Activated T-helper 2 cell treated with anti-CD3 and anti-CD28 coated beads, Interferon-gamma antibody, Interleukin-2, Interleukin-4, amounts not matched to agents 10 μg/mL and 5 μg/mL and 100 μg/mL, durations not matched to agents 14 hours and 24 hours and 36 hours (primary cell): Measurements from ENCODE around the gene FCGR3B. TPM values are rescaled to one million over a fixed set of nuclear protein-coding genes. Genes with fewer than 3 reads are reported as not detected.
A peak's percentile ranks its signal among the peaks of the same experiment; 100 is the strongest.
"Not testable (repeated sequence)": the region's sequence is repeated elsewhere in the genome, so short reads cannot be mapped to it uniquely, and the experiment has no call there.

Experiments
- DNase-seq: peaks from one replicate; pipeline ENCODE4 v3.0.0; 2021; ENCODE audit warnings: low spot score
- H3K27ac Mint-ChIP-seq: one replicate; pipeline ENCODE4 v1.8.0; 2021; ENCODE audit warnings: mixed read lengths
- H3K27me3 Mint-ChIP-seq: one replicate; pipeline ENCODE4 v1.8.0; 2021; ENCODE audit warnings: low read depth, mixed read lengths
- H3K36me3 Mint-ChIP-seq: one replicate; pipeline ENCODE4 v1.8.0; 2021; ENCODE audit warnings: low read depth, mixed read lengths
- H3K4me1 Mint-ChIP-seq: one replicate; pipeline ENCODE4 v1.8.0; 2021; ENCODE audit warnings: low read depth, mixed read lengths
- H3K4me3 Mint-ChIP-seq: one replicate; pipeline ENCODE4 v1.8.0; 2021; ENCODE audit warnings: low read depth, mild to moderate bottlenecking, moderate library complexity, mixed read lengths
- H3K9me3 Mint-ChIP-seq: one replicate; pipeline ENCODE4 v1.8.0; 2021; ENCODE audit warnings: mixed read lengths
- intact Hi-C: fragments of 100-400 bp; cut with micrococcal nuclease; formaldehyde crosslinking; loops from one replicate; pipeline ENCODE4 v1.15.1; 2023
- total RNA-seq: library from RNA; stranded (reverse); gene quantifications from 2 replicates; pipeline ENCODE4 v1.2.3, GENCODE V29; 2022

FCGR3B gene
- total RNA-seq, 1 donor from 2014 or later, result not detected

GRCh38 chr1:161658524-161658923, 27.5 kb upstream of the FCGR3B start:
- H3K27ac Mint-ChIP-seq, H3K4me1 Mint-ChIP-seq, DNase-seq, H3K36me3 Mint-ChIP-seq, H3K4me3 Mint-ChIP-seq, intact Hi-C loops, H3K9me3 Mint-ChIP-seq, H3K27me3 Mint-ChIP-seq: not testable (repeated sequence)

DNA sequence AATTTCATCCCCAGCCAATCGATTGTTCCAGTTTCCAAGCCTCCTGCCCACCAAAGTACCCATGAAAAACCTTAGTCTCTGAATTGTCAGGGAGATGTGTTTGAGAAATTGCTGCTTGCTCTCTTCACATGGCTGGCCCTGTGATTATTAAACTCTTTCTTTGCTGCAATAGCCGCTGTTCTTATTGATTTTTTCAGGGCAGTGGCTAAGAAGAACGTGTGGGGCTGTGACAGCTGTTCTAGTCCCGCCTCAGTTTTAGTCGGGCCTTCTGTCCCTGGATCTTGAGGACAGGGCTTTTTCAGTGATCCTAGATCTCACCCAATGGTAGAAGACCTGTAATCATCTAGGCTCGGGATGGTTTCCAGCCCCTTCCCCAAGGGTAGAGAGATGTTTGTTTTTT, 23.0 kb upstream of the FCGR3B start:
- H3K4me1 Mint-ChIP-seq, H3K4me3 Mint-ChIP-seq, H3K9me3 Mint-ChIP-seq, intact Hi-C loops, H3K36me3 Mint-ChIP-seq, H3K27ac Mint-ChIP-seq, DNase-seq: not testable (repeated sequence)
- peaks cover 17% of the 10 kb centered on the region for H3K27me3 Mint-ChIP-seq

- H3K4me3 Mint-ChIP-seq, DNase-seq, H3K36me3 Mint-ChIP-seq, H3K9me3 Mint-ChIP-seq, H3K27ac Mint-ChIP-seq, intact Hi-C loops, H3K4me1 Mint-ChIP-seq: not testable (repeated sequence)
- H3K27me3 Mint-ChIP-seq, result peaks cover 19% of the 10 kb centered on the region
Measured at GRCh38 chr1:161653541-161653940, 22.6 kb upstream of the FCGR3B start.

- H3K4me3 Mint-ChIP-seq, H3K36me3 Mint-ChIP-seq, H3K9me3 Mint-ChIP-seq, H3K27ac Mint-ChIP-seq, DNase-seq, H3K4me1 Mint-ChIP-seq: not testable (repeated sequence)
- H3K27me3 Mint-ChIP-seq, result peaks cover 36% of the 10 kb centered on the region
- intact Hi-C loops, result loop anchor here (5.0 to 10.0 kb wide), 2 partner anchors 83 to 95 kb away; no protein-coding TSS in a partner anchor
Measured at GRCh38 chr1:161647507-161648360, 16.8 kb upstream of the FCGR3B start.

DNA sequence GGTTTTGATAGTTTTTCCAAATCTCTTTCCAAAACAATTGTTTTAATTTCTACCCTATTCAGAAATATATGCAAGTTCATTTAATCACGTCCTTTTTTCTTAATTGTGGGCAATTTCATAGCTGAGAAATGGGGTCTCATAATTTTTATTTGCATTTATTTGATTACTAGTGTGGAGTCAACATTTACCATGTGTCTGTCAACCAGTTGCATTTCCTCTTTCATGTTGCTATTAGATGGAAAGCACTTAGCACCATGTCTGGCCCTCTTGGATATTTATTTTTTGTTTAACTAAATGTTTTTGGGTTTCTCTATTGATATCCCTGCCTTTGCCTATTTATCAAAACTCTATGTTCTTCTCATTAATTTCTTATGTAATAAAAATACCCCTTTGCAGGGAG, 13.9 kb upstream of the FCGR3B start:
- Mint-ChIP-seq H3K27me3 (peaks cover 28% of the 10 kb centered on the region), H3K4me1 (peaks cover 11% of the 10 kb centered on the region)
- DNase-seq, H3K9me3 Mint-ChIP-seq, H3K36me3 Mint-ChIP-seq, H3K4me3 Mint-ChIP-seq, H3K27ac Mint-ChIP-seq: not testable (repeated sequence)
- intact Hi-C loops, result loop anchor here (5.0 to 10.0 kb wide), 2 partner anchors 80 to 97 kb away; no protein-coding TSS in a partner anchor

- not testable (repeated sequence) for H3K36me3 Mint-ChIP-seq, DNase-seq, H3K4me3 Mint-ChIP-seq, H3K9me3 Mint-ChIP-seq, H3K27ac Mint-ChIP-seq
- intact Hi-C loops, result loop anchor here (10.0 kb wide), 1 partner anchor 79 kb away; no protein-coding TSS in a partner anchor
- peaks cover 23% of the 10 kb centered on the region for H3K27me3 Mint-ChIP-seq
- peaks cover 11% of the 10 kb centered on the region for H3K4me1 Mint-ChIP-seq
Measured at GRCh38 chr1:161643481-161644208, 12.7 kb upstream of the FCGR3B start.

GRCh38 chr1:161642697-161643096, 11.7 kb upstream of the FCGR3B start:
- H3K27me3 Mint-ChIP-seq, result peaks cover 19% of the 10 kb centered on the region
- intact Hi-C loops, result loop anchor here (10.0 kb wide), 1 partner anchor 78 kb away; no protein-coding TSS in a partner anchor
- H3K4me1 Mint-ChIP-seq, result peaks cover 11% of the 10 kb centered on the region
- DNase-seq, H3K27ac Mint-ChIP-seq, H3K9me3 Mint-ChIP-seq, H3K4me3 Mint-ChIP-seq, H3K36me3 Mint-ChIP-seq: not testable (repeated sequence)

GRCh38 chr1:161639203-161639602, 8.2 kb upstream of the FCGR3B start:
- H3K27ac Mint-ChIP-seq, H3K36me3 Mint-ChIP-seq, H3K4me3 Mint-ChIP-seq, intact Hi-C loops, DNase-seq, H3K27me3 Mint-ChIP-seq, H3K9me3 Mint-ChIP-seq: not testable (repeated sequence)
- H3K4me1 Mint-ChIP-seq, result peaks cover 25% of the 10 kb centered on the region

DNA sequence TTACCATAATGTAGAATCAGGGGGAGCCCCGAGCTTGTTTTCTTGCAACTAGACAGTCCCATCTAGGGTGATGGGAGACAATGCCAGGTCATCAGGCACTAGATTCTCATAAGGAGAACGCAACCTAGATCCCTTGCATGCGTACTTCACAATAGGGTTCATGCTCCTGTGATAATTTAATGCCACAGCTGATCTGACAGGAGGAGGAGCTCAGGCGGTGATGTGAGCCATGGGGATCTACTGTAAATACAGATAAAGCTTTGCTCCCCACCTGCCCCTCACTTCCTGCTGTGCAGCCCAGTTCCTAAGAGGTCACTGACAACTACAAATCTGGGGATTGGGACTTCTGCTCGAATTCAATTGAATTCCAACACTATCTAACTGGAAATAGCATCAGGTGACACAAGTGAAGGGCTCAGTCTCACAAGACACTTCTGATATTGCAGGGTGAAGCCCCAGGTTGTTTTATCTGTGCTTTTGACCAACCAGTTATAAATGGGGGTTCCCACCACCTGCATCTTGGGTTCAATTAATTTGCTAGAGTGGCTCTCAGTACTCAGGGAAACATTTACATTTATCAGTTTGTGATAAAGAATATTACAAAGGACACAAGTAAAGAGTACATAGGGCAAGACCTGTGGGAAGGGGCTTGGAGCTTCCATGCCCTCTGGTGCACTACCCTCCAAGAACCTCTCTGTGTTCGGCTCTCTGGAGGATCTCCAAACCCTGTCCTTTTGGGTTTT, 7.4 kb upstream of the FCGR3B start:
- H3K9me3 Mint-ChIP-seq, H3K27ac Mint-ChIP-seq, intact Hi-C loops: not testable (repeated sequence)

DNA sequence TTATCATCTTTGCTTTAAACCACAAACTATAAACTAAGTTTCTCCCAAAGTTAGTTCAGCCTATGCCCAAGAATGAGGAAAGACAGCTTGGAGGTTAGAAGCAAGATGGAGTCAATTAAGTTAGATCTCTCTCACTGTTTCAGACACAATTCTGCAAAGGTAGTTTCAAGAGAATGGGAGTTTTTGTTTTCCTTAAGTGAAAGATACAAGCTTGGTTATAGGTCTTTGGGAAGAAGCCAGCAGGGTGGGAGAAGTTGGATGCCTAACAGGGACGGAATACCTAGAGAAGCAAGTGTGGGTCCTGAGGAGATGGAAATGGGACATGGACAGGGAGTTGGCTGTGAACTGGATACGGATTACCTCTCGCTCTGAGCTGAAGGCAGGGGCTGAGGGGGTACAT, 6.0 kb upstream of the FCGR3B start:
- DNase-seq, H3K9me3 Mint-ChIP-seq, H3K27me3 Mint-ChIP-seq, intact Hi-C loops, H3K36me3 Mint-ChIP-seq, H3K4me3 Mint-ChIP-seq: not testable (repeated sequence)
- peak overlapping the region; percentile 29 for H3K27ac Mint-ChIP-seq
- H3K4me1 Mint-ChIP-seq, result peaks cover 16% of the 10 kb centered on the region

More for the DNA sequence above, 7.4 kb upstream of the FCGR3B start:
- not testable (repeated sequence) for H3K36me3 Mint-ChIP-seq, H3K27me3 Mint-ChIP-seq, H3K4me3 Mint-ChIP-seq, DNase-seq
- H3K4me1 Mint-ChIP-seq, result peaks cover 24% of the 10 kb centered on the region

- H3K4me3 Mint-ChIP-seq, H3K9me3 Mint-ChIP-seq, H3K36me3 Mint-ChIP-seq, intact Hi-C loops, H3K27me3 Mint-ChIP-seq, DNase-seq: not testable (repeated sequence)
- peak overlapping the region; percentile 84 for H3K27ac Mint-ChIP-seq
- peaks cover 16% of the 10 kb centered on the region for H3K4me1 Mint-ChIP-seq
Measured at GRCh38 chr1:161636189-161636782, 5.3 kb upstream of the FCGR3B start.

GRCh38 chr1:161634993-161635392, 4.0 kb upstream of the FCGR3B start:
- intact Hi-C loops, H3K4me3 Mint-ChIP-seq, H3K9me3 Mint-ChIP-seq, H3K36me3 Mint-ChIP-seq, H3K27me3 Mint-ChIP-seq, H3K27ac Mint-ChIP-seq, DNase-seq: not testable (repeated sequence)
- peaks cover 16% of the 10 kb centered on the region for H3K4me1 Mint-ChIP-seq
